EH (cell line): ENCODE results near the gene TMTC1.

Source experiments
- DNase-seq: peaks from one replicate; pipeline ENCODE4 v3.0.0-alpha.2; 2015; ENCODE audit warnings: low read depth

Gene TMTC1

DNA sequence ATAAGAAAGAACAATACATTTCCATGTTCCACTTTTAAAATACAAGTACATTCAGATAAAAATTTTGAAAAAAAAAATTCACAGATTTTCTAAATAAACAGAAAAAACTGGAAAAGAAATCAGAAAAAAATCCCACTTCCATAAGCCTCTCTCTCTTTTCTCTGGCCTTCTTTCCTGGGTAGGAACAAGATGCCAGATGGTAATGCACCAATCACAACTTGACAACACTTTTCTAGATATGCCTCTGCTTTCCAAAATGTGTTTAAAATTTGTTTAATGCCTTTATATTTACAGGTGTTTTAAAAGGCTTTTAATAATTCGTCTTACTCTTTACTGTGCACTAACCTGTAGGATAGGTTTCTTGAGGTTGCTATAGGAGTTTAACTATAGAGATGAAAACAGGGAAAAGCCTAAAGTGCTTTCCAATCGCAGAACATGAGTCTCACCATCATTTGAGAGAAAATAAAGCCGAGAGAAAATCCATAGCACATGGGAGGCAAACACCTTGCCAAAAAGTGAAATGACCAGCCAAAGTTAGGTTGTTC lies 74.2 kb downstream of the TMTC1 start:
- DNase-seq: no peak

DNA sequence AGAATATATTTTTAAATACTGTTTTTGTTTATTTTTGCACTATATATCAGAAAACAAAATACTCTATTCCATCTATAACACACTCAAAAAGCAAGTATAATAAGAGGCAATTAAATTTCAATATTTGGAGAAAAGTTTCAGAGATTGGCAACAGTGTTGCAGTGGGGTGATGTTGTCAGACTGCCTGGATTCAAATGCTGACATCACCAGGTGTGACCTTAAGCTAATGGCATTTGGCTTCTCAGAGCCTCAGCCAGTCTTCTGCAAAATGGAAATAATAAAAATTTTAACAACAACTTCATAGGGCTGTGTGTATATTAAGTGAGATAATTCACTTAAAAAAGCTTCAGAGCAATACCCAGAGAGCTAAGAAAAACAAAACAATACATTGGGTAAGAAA lies 74.7 kb downstream of the TMTC1 start:
- no peak for DNase-seq

DNA sequence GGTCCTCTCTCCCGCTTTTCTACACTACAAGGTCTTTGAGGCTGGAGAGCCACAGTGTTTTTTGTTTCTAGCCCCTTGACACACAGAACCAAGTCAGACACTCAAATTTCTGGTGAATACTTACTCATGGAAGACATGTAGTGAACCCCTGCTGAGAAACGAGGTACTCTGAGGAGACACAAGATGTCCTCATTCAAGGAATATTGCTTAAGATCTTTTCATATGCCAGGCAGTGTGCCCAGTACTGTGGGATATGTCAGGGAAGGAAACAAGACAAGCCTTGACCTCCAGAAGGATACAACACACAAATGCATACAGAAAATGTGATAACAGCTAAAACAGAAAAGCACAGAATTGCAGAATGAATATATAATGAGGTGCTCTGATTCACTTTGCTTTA lies 75.9 kb downstream of the TMTC1 start:
- no peak for DNase-seq

DNA sequence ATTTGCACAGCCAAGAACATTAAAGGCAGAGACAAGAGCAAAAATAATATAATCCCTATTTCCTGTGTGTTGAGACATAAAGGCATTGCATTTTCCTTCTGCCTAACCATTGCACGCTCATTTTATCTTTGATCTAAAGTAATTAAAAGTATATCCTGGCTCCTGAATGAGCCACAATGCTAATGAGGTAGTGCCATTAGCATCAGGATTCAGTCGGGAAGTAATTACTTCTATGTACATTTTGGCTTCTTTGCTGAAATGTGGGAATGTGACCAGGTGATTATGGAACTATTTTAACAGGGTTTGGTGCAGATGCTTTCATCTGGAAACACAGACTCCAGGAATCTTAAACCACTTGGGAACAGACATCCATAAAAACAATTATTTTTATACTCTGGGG lies 77.4 kb downstream of the TMTC1 start:
- DNase-seq: no peak

DNA sequence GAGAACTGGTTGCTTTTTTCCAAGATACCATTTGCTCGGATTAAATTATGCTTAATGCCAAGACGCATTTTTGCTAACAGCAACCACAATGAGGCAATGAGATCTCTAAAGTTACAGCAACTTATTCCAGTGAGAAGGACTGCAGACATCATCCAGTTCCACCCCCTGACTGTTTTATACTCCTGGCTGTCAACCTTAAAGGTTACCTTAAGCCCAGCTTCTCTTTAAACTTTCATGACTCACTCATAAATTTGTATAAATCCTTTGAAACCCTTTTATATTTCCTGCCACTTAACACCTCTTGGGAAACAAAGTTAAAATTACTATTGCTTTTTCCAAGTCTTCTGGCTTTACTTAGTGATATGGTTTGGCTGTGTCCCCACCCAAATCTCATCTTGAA lies 80.2 kb downstream of the TMTC1 start:
- DNase-seq: no peak

DNA sequence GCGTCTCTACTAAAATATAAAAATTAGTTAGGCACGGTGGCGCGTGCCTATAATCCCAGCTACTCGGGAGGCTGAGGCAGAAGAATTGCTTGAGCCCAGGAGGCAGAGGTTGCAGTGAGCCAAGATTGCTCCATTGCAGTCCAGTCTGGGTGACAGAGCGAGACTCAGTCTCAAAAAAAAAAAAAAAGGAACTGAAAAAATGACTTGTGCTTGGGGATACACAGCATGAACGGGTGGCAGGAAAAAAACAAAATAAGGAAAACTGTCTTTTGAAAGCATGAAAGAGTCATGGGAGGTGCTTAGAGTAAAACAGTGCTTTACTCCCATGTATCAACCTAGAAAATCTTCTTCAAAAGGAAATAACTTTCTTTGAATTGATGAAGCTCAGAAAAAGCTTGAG lies 80.8 kb downstream of the TMTC1 start:
- no peak for DNase-seq

DNA sequence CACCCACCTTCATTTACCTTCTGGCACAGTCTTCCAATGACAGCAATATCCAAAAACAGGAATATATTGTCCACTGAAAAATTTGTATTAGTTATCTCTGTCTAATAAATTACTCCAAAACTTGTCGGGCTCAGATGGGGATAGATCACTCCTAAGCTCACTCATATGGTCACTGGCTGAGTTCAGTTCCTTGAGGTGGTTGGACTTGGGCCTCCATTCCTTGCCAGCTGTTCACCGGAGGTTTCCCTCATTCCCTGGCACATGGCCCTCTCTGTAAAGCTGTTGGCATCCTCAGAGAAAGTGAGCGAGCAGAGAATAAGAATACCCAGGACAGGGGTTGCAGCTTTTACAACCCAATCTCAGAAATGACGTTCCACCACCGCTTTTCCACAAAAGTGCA lies 81.5 kb downstream of the TMTC1 start:
- DNase-seq: no peak

DNA sequence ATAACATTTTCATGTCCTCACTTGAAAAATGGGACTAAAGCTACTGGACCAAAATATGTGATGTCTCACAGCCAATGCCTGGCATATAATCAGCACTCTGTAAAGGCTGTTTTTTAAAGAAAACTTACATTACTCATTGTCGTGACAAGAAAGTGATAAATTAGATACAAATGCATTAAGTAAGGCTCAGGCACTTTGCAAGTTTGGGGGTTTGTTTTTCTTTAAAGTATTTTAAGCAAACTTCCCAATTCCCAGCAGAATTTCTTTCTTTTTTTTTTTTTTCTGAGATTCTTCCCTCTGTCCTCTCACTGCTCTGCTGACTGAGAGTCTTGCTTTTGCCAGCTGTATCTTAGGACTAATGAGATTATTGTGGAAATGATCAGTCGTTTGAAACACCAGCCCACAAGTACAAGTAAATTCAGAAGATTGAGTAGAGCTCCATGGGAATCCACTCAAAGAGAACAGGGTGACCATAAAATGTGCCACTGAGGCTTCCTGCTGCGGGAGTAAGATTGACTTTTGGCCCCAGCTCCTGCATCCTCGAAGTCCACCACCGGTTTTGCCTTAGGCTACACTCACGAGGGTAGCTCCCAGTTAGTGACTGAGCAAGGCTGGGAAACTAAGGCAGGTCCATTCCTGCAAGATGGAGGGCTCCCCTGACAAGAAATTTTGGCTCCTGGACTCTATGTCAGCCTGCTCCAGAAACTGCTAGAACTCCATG lies 82.8 kb downstream of the TMTC1 start:
- DNase-seq: no peak

DNA sequence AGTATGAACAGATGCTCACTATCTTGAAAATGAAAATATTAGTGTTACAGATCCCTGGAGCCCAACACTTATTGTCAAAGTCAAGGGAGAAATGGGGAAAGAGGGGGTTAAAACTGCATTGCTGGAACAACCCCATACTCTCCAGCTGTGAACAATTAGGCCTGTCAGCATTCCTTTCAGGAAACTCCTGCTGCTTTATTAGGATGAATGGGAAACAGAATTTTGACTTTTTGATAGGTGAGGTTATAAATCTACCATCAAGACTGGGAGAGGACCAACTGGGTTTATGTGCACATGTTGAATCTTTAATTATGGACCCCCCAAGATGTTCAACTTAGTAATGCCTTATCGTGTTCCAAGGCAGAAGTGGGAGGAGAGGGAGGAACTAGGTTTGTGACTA lies 85.0 kb downstream of the TMTC1 start:
- no peak for DNase-seq

DNA sequence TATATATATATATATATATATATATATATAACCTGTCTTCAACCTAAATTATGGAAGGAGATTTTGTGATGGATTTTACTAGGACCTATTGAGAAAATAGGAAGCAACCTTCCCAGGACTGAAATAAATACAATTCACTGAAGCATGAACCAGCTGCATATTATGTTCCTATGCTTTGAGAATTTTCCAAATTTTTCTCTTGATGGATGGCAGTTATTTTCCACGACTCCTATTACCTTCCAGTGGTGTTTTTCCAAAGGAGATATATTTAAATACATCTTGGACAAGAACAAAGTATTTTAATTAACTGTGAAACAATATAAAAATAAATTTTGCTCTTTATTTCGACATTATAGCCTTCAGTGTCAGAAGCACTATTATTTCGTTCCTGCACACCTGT lies 87.9 kb downstream of the TMTC1 start:
- DNase-seq: no peak

DNA sequence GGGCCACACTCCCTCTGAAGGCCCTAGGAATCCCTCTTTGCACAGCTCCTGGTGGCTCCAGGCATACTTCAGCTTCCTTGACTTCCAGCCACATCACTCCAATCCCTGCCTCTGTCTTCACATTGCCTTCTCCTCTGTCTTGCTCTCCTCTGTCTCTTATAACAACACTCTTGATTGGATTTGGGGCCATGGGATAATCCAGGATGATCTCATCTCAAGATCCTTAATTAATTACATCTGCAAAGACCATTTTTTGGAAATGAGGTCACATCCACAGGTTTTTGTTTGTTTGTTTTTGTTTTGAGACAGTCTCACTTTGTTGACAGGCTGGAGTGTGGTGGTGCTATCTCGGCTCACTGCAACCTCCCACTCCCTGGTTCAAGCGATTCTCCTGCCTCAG lies 88.7 kb downstream of the TMTC1 start:
- no peak for DNase-seq

DNA sequence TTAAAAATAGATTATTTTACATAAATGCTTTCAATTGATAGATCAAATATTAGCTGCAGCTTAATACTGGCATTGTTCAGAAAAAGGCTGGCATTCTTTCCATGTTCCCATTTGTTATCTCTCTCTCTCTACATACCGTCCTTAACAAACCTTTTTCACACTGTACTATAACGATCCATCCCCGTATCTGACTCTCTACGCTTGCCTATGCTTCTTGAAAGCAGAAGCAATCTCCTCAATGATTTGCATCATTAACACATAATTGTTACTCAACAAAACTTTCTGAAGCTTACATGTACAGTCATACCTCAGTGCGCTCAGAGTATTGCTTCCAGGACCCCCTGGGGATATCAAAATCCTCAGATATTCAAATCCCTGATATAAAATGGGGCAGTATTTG lies 89.7 kb downstream of the TMTC1 start:
- DNase-seq: no peak

DNA sequence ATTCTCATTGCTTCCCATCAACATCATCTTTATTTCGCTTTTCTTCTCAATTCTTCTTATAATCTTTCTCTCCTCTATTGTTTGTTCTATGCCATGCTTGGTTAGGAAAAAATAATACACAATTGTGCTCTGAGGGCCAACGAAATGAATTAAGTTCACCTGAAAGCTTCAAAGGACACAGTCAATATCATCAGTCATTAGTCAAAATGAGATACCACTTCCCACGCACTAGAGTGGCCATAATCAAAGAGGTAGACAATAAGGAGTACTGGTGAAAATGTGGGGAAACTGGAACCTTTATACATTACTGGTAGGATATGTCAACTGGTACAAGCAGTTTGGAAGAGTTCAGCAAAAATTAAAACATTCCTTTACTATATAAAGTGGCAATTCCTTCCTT lies 91.5 kb downstream of the TMTC1 start:
- DNase-seq: no peak

DNA sequence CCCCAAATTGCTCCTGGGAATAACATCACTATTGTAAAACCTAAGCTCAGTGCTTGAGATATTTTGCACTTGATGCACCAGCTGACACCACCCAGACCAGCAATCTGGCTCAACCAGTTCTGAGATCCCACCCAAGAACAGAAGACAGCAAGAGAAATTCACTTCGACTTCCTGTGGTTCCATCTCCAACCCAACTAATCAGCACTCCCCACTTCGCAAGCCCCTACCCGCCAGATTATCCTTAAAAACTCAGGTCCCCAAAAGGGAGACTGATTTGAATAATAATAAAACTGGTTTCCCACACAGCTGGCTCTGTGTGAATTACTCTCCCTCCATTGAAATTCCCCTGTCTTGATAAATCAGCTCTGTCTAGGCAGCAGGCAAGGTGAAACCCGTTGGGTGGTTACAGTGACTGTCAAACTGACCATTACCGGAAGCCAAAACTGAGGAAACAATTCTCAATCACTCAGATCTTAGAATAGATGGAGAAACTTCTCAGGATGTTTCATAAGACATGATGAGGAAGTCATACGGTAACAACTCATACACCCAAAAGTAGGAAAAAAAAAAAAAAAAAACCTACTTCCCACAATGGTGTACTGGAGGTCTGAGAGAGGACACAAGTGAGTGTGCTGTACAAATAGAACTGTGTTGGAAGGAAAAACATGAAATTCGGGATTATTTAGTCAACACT lies 92.4 kb downstream of the TMTC1 start:
- no peak for DNase-seq

DNA sequence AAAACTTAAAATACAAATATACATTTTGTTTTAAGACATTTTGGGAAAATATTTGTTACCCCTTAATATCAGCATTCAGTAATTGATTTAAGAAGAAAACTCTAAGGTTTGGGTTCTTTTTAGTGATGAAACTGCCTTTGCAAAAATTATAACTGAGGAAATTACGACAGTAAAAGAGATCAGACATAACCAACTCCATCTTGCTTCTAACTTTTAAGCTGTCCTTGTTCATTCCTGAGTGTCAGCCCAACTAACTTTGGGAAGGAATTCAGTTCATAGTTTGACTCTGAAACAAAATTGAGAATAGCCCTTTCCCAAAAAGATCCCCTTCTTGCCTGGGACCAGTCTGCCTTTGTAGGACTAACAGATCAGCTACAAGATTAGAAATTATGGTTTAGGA lies 93.0 kb downstream of the TMTC1 start:
- DNase-seq: no peak

DNA sequence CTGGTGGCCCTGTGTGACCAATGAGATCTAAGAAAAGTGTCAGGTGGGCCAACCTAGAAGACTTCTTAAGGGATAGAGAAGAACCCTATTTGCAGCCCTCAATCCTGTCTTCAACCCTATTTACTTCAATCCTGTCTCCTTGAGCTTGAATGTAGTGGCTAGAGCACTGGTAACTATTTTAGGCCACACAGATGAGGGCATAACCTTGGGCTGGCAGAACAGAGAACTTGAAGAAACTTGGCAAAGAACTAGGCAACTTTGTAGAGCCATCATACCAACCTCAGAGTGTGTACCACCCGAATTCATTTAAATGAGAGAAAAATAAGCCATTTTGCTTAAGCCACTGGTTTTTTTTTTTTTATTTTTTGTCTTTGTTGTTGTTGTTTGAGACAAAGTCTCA lies 94.8 kb downstream of the TMTC1 start:
- no peak for DNase-seq

DNA sequence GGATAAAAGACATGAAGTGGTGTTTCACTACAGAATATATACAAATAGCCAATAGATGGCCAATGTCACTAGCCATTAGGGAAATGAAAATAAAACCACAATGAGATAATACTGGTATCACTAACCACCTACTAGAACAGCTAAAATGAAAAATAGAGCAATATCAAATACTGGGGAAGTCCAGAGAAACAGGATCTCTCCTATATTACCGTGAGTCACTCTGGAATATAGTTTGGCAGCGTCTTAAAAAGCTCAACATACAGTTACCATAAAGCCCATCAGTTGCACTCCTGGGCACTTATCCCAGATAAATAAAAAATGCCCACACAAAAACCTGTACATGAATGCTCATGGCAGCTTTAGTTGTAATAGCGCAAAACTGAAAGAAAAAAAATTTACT lies 101.7 kb downstream of the TMTC1 start:
- DNase-seq: no peak

DNA sequence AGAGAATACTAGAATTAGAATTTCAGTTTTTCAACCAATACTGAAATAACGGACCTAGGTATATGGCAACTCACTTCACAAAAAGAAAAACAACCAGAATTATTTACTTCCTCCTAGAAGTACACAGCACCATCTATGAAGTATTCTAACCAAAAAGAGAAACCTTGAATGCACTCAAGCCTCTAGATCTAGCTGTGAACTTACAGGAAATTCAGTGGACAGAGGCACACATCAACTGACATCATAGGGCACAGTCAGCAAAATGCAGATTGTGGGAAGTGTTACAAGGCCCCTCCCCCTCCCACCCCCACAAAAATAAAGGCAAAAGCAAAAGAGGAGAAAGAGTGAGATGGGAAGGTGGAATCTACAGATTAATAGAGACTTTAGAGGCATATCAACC lies 102.4 kb downstream of the TMTC1 start:
- no peak for DNase-seq

DNA sequence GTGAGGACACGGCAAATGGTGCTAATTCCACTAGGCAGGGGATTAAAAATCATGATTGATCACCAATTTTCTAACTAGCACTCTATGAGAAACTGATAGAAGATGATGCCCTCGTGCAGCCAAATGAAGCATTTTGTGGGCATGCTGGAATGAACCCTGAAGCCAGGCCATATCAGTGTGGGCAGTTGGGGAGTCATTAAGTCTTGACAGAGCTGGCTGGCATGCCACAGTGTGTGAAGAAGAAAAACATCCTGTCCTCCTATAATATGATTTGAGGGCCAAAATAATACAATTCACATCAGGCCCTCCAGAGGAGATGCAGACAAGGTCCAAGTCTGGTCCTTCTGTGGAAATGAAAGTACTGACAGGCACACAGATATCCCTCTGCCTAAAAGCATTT lies 107.1 kb downstream of the TMTC1 start:
- no peak for DNase-seq

DNA sequence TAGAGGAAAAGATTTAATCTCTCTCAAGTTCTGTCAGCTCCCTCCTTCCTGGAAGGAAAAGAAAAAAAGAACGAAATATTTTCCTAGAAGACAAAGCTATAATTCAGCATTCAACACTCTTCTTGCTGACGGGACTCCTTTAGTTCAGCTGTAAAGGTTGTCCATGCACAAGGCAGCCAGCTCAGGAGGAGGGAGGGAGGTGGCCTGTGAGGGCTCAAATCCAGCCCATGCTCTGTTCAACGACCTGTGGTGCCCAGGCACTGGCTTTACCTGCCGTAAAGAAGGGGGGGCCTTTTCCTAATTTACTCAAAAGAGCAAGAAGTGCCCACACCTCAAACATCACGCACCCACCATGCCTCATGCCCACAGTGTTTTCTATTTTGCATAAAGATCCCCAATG lies 109.3 kb downstream of the TMTC1 start:
- no peak for DNase-seq

DNA sequence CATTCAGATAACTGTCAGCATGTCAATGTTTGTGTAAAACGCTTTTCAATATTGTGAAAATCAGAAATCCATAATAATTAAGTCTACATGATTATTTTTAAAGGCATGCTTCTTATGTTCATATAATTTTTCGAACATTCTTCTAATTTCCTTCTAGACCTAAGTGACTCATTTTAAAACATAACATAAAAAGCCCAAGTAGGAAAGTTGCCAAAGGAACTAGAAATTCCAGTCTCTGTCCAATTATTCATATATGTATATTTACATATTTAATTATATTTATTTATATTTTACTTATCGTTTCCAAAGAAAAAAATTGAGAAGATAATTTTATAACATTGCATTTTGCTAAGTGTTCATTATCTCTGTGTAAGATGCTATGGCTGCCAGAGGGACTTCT lies 110.4 kb downstream of the TMTC1 start:
- no peak for DNase-seq

DNA sequence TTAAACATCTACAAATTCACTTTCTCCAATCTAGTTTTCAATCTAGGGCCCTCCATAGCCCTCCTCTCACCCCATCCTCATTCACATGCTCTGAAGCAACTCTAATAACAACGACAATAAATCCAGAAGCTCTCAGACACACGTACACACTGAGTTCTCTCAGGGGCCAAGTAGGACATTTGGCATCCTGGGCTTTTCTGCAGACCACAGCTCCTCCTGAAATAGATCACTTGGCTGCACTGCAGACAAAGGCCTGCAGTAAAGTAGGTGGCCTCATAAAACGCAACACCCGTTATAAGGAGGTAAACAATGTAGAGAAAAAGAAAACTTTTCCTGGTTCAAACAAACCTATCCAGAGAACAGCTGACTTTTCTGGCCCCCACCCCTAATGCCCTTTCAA lies 111.2 kb downstream of the TMTC1 start:
- no peak for DNase-seq

DNA sequence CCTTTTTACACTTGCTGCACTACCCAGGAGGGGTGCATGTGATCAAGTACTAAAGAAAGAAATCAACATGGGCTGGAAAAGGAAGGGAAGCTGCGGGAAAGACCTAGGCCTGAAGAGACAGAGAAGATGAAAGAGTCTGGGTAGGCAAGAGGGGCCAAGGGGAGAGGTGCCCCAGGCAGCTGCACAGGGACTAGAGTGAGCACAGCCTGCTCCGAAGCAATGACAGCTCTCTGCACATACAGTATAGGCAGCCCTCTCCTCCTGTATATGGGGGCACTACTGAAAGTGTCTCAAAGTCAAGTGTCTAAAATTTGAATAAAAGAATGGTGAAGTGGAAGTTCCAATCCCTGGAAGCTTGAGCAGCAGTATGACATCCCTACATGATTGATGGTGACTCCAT lies 112.0 kb downstream of the TMTC1 start:
- DNase-seq: no peak

DNA sequence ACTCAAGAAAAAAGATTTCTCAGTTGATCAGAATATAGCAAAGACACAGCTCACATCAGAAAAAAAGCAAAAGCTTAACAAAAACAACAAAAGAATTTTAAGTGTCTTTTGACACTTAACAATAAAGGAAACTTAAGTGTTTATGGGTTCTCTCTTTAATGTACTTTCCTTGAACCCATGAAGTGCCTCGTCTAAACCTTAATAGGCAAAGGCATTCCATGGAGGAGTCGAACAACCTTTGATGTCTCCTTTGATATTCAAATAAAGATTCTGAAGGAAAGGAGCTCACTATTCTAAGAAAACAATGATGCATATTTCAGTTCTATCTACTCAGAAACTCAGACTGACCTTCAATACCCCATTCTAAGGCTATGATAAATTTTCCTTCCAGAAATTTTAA lies 116.7 kb downstream of the TMTC1 start:
- DNase-seq: no peak
